Mammary epithelial cell (primary cell): ENCODE data around the gene POM121.
"Not testable (repeated sequence)": the region's sequence is repeated elsewhere in the genome, so short reads cannot be mapped to it uniquely, and the experiment has no call there.

Experiments used
- CTCF ChIP-seq, 2 donors: IDR thresholded peaks in 1 of 2; conservative IDR thresholded peaks in 1 of 2; 2 replicates each; pipeline ENCODE4 v1.5.1; 2011 to 2012; ENCODE audit warnings: inconsistent platforms in 2 of 2, low read length in 2 of 2, mild to moderate bottlenecking in 2 of 2, control low read depth in 1 of 2, low read depth in 1 of 2; ENCODE audit not compliant: insufficient read depth in 1 of 2; ENCODE audit errors: extremely low read depth in 1 of 2
- EZH2 ChIP-seq: IDR thresholded peaks from 2 replicates; pipeline ENCODE4 v1.6.1; 2012; ENCODE audit warnings: low read length, inconsistent platforms, borderline replicate concordance

- TF ChIP-seq EZH2; CTCF (conservative IDR thresholded peaks at IDR 0.05 in 1 of 2, IDR thresholded peaks at IDR 0.05 in 1 of 2; ENCODE audit: extremely low read depth in 1 of 2, insufficient read depth in 1 of 2, low read depth in 1 of 2, low read length in 2 of 2): not testable (repeated sequence)
Observed at GRCh38 chr7:72961346-72961650, 36.4 kb downstream of the POM121 start.
